ENCODE data around the gene LCNL1.

Gene LCNL1

GRCh38 chr9:136982232-136983051, at the start of gene LCNL1:
Gene LCNL1 (plus strand): TSS chr9:136982993. CDS start chr9:136983587, 594 bp downstream.
- Histone ChIP-seq H3K9me3 (no peaks in the 10 kb centered on the region), H3K36me3 (no peaks in the 10 kb centered on the region), H3K27me3 (peaks cover 98% of the 10 kb centered on the region), H3K4me3 (ENCODE audit: low read depth in 1 of 2, low read length in 1 of 2) (no peak within 1 kb of the TSS), H3K4me1 (ENCODE audit: control insufficient read depth in 1 of 2, insufficient read depth in 1 of 2, low read depth in 1 of 2, low read length in 1 of 2) (peaks cover 0 to 6% of the 10 kb centered on the region in 2 experiments), H3K27ac (no peak within 1 kb of the TSS)
- TF ChIP-seq CTCF (IDR thresholded peaks at IDR 0.05) = no peak

DNA sequence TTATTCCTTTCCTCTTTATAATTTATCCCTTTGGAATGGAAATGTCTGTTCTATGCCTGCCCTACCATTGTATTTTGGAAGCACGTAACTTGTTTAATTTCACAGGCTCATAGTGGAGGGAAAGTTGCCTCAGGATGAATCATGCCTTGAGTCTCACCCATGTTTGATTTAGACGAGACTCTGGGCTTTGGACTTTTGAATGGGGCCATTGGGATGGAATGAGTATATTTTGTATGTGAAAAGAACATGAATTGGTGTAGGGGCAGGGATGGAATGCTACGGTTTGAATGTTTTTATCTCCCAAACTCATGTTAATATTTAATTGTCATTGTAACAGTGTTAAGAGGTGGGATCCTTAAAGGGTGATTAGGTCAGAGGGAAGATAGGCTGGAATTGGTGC, 48.5 kb upstream of the LCNL1 start:
- Histone ChIP-seq H3K36me3 (peaks cover 2% of the 10 kb centered on the region), H3K4me3 (ENCODE audit: low read depth in 1 of 2, low read length in 1 of 2) (no peak overlapping the region), H3K27me3 (no peaks in the 10 kb centered on the region), H3K9me3 (no peaks in the 10 kb centered on the region), H3K4me1 (ENCODE audit: control insufficient read depth in 1 of 2, insufficient read depth in 1 of 2, low read depth in 1 of 2, low read length in 1 of 2) (peaks cover 5 to 7% of the 10 kb centered on the region in 2 experiments), H3K27ac (no peak overlapping the region)
- no peak for TF ChIP-seq CTCF (IDR thresholded peaks at IDR 0.05)

DNA sequence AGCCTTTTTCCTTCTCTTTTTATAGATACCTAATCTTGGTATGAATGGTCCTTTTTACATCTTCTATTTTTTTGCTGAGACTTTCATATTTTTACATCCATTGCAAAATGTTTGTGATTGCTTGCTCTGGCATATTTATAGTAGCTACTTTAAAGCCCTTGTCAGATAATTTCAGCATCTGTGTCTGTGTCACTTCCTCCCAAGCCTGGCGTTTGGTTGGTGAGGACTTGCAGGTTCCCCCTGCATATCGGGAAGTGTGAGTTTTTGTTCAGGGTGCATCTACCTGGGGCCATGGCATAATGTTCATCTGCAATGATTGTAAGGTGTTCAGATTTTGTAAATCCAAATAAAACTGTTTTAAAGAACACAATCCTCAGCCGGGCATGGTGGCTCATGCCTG, 47.1 kb upstream of the LCNL1 start:
- no peak overlapping the region for H3K4me3 ChIP-seq (ENCODE audit: low read depth in 1 of 2, low read length in 1 of 2)
- H3K27ac ChIP-seq = peak overlapping the region; percentile 43
- peaks cover 5 to 7% of the 10 kb centered on the region in 2 experiments for H3K4me1 ChIP-seq (ENCODE audit: control insufficient read depth in 1 of 2, insufficient read depth in 1 of 2, low read depth in 1 of 2, low read length in 1 of 2)
- H3K9me3 ChIP-seq = no peaks in the 10 kb centered on the region
- no peaks in the 10 kb centered on the region for H3K27me3 ChIP-seq
- TF ChIP-seq CTCF (IDR thresholded peaks at IDR 0.05) = no peak
- peaks cover 16% of the 10 kb centered on the region for H3K36me3 ChIP-seq

DNA sequence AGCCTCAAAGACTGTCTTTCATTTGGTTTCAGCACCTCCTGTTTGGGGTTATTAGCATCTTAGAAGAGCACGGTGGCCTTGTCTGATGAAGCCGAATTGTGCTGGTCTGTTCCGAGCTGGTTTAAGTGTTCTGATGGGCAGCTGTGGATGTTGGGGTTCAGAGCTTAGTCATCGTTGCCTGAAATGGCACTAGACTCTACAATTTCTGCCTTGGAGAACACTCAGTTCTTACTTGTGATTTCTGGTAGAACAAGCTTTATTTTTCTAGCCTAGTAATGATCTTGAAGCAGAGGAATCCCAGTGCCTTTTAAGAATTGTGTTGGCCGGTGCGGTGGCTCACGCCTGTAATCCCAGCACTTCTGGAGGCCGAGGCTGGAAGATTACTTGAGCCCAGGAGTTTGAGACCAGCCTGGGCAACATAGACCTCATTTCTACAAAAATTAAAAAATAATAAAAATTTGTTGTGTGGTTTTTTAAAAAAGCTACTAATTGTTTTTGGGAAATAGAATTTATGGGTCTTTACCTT, 46.1 kb upstream of the LCNL1 start:
- no peak for TF ChIP-seq CTCF (IDR thresholded peaks at IDR 0.05)
- Histone ChIP-seq H3K36me3 (peaks cover 26% of the 10 kb centered on the region), H3K27ac (no peak overlapping the region), H3K4me3 (ENCODE audit: low read depth in 1 of 2, low read length in 1 of 2) (no peak overlapping the region), H3K4me1 (ENCODE audit: control insufficient read depth in 1 of 2, insufficient read depth in 1 of 2, low read depth in 1 of 2, low read length in 1 of 2) (peaks cover 5 to 7% of the 10 kb centered on the region in 2 experiments), H3K9me3 (no peaks in the 10 kb centered on the region), H3K27me3 (no peaks in the 10 kb centered on the region)

DNA sequence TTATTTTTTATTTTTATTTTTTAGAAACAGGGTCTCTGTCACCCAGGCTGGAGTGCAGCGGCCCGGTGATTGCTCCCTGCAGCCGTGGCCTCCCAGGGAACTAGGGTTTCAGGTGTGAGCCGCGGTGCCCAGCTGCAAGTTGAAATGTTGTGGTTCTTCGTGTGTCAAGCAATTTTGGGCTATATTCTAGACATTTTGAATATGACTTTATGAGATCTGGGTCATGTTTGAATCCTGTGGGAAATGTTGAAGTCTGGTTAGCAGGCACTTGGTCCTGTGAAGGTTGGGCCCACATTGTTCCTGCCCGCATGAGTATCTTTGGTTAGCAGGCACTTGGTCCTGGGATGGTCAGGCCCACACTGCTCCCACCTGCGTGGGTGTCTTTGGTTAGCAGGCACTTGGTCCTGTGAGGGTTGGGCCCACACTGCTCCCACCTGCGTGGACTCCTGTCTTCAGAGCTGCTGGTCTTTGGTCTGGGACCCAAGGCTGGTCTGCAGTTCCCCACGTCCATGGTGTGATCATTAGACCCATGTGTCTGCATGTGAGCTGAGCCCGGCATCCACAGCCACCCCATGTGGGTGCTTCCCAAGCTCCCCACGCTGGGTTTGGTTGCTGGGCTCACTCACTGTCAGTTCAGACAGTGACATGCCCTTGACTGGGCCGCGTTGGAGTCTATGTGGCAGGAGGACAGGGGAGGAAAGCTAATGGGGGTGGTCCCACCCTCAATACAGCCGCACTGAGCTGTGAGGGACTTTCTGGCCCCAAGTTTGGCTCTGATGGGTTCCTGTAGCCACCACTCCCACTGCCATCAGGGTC, 45.4 kb upstream of the LCNL1 start:
- Histone ChIP-seq H3K4me1 (ENCODE audit: control insufficient read depth in 1 of 2, insufficient read depth in 1 of 2, low read depth in 1 of 2, low read length in 1 of 2) (peaks cover 5 to 7% of the 10 kb centered on the region in 2 experiments), H3K9me3 (no peaks in the 10 kb centered on the region), H3K27me3 (no peaks in the 10 kb centered on the region), H3K4me3 (ENCODE audit: low read depth in 1 of 2, low read length in 1 of 2) (no peak overlapping the region), H3K27ac (no peak overlapping the region), H3K36me3 (peaks cover 33% of the 10 kb centered on the region)
- no peak for TF ChIP-seq CTCF (IDR thresholded peaks at IDR 0.05)
